ENCODE data around the gene ABCG4. TPM values are rescaled to one million over a fixed set of nuclear protein-coding genes. Genes with fewer than 3 reads are reported as not detected.

ABCG4 gene
- total RNA-seq, 1 experiment from 2014 or later = 0.39 TPM

DNA sequence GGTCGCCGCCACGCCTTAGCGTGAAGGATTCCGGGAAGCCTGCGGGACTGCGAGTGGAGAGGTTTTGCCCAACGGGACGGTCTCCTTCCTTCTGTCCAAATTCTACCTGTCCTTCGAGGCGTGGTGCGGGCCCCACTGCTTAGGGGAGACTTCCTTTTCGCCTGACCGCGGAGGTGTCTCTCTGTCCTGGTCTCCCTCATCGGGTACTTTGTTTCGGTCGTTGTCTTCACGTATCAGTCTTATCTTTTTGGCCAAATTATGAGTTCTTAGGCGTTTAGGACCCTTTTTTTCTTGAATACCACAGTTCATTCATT lies 27.1 kb upstream of the ABCG4 start:
- H3K27ac ChIP-seq (ENCODE audit: low read length) = peak overlapping the region; percentile 94
- peaks cover 12% of the 10 kb centered on the region for H3K4me1 ChIP-seq (ENCODE audit: control insufficient read depth, insufficient read depth, low read length)
- H3K9me3 ChIP-seq (ENCODE audit: control insufficient read depth, insufficient read depth, low read depth, low read length) = no peaks in the 10 kb centered on the region
- peaks cover 5% of the 10 kb centered on the region for H3K36me3 ChIP-seq (ENCODE audit: control insufficient read depth, insufficient read depth, low read length)
- CTCF ChIA-PET = interaction anchor here (0.5 to 0.6 kb wide), 5 partner anchors 9 to 75 kb away, joined by 3 to 5 read pairs (median 4); no protein-coding TSS in a partner anchor
- peak overlapping the region; percentile 79 to 87 for H3K4me3 ChIP-seq (ENCODE audit: low read depth in 2 of 2, low read length in 2 of 2)
- POLR2A ChIA-PET = interaction anchor here (0.6 to 0.8 kb wide), 4 partner anchors 15 to 339 kb away, joined by 3 to 6 read pairs (median 4); no protein-coding TSS in a partner anchor
- in situ Hi-C loops (cut with HindIII; ENCODE audit: low pct_unique_long_range_greater_than_20kb, low sequenced_read_pairs) (no loop called here), intact Hi-C loops (cut with micrococcal nuclease; ENCODE audit: unreplicated experiment) (no loop called here)
- DNase-seq (ENCODE audit: low read depth, low spot score) (no peak), ATAC-seq (no peak)
- TF ChIP-seq, protein P1, sequence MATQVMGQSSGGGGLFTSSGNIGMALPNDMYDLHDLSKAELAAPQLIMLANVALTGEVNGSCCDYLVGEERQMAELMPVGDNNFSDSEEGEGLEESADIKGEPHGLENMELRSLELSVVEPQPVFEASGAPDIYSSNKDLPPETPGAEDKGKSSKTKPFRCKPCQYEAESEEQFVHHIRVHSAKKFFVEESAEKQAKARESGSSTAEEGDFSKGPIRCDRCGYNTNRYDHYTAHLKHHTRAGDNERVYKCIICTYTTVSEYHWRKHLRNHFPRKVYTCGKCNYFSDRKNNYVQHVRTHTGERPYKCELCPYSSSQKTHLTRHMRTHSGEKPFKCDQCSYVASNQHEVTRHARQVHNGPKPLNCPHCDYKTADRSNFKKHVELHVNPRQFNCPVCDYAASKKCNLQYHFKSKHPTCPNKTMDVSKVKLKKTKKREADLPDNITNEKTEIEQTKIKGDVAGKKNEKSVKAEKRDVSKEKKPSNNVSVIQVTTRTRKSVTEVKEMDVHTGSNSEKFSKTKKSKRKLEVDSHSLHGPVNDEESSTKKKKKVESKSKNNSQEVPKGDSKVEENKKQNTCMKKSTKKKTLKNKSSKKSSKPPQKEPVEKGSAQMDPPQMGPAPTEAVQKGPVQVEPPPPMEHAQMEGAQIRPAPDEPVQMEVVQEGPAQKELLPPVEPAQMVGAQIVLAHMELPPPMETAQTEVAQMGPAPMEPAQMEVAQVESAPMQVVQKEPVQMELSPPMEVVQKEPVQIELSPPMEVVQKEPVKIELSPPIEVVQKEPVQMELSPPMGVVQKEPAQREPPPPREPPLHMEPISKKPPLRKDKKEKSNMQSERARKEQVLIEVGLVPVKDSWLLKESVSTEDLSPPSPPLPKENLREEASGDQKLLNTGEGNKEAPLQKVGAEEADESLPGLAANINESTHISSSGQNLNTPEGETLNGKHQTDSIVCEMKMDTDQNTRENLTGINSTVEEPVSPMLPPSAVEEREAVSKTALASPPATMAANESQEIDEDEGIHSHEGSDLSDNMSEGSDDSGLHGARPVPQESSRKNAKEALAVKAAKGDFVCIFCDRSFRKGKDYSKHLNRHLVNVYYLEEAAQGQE (IDR thresholded peaks at IDR 0.05; ENCODE audit: insufficient read depth in 1 of 2, low read depth in 2 of 2, low read length in 1 of 2) = no peak
- TF ChIP-seq TCF7L2 (IDR thresholded peaks at IDR 0.05; ENCODE audit: low read depth, low read length) (no peak), SIN3A (IDR thresholded peaks at IDR 0.05; ENCODE audit: borderline replicate concordance, insufficient read depth, low read depth, low read length) (no peak), POLR2AphosphoS5 (IDR thresholded peaks at IDR 0.05; ENCODE audit: low read depth, low read length) (no peak)
- TF ChIP-seq, protein P2, sequence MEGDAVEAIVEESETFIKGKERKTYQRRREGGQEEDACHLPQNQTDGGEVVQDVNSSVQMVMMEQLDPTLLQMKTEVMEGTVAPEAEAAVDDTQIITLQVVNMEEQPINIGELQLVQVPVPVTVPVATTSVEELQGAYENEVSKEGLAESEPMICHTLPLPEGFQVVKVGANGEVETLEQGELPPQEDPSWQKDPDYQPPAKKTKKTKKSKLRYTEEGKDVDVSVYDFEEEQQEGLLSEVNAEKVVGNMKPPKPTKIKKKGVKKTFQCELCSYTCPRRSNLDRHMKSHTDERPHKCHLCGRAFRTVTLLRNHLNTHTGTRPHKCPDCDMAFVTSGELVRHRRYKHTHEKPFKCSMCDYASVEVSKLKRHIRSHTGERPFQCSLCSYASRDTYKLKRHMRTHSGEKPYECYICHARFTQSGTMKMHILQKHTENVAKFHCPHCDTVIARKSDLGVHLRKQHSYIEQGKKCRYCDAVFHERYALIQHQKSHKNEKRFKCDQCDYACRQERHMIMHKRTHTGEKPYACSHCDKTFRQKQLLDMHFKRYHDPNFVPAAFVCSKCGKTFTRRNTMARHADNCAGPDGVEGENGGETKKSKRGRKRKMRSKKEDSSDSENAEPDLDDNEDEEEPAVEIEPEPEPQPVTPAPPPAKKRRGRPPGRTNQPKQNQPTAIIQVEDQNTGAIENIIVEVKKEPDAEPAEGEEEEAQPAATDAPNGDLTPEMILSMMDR (IDR thresholded peaks at IDR 0.05) = no peak
- BruUV-seq (replicated peaks) = TSS peak; percentile 87
- no peaks in the 10 kb centered on the region for H3K27me3 ChIP-seq (ENCODE audit: control insufficient read depth, insufficient read depth, low read length)

DNA sequence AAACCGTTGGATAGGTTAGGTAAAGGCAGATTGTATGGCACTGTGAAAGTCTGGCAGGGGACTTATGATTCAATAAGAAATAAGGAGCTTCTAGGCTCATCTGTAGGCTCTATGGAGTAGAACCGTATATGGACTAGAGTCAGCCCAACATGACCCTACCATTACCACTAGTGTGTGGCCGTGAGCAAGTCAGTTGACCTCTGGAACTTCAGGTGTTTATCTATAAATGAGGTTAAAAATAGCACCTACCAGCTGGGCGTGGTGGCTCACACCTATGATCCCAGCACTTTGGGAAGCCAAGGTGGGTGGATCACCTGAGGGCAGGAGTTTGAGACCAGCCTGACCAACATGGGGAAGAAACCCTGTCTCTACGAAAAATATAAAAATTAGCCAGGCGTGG lies 23.0 kb upstream of the ABCG4 start:
- H3K27ac ChIP-seq (ENCODE audit: low read length) = no peak overlapping the region
- DNase-seq (ENCODE audit: low read depth, low spot score) (no peak), ATAC-seq (no peak)
- BruUV-seq (replicated peaks) = no TSS peak
- peaks cover 9% of the 10 kb centered on the region for H3K36me3 ChIP-seq (ENCODE audit: control insufficient read depth, insufficient read depth, low read length)
- ChIA-PET POLR2A (interaction anchor here (0.6 kb wide), 1 partner anchor 95 kb away, joined by 5 read pairs; no protein-coding TSS in a partner anchor), CTCF (interaction anchor here (0.7 kb wide), 1 partner anchor 26 kb away, joined by 7 read pairs; no protein-coding TSS in a partner anchor)
- peaks cover 6% of the 10 kb centered on the region for H3K4me1 ChIP-seq (ENCODE audit: control insufficient read depth, insufficient read depth, low read length)
- in situ Hi-C loops (cut with HindIII; ENCODE audit: low pct_unique_long_range_greater_than_20kb, low sequenced_read_pairs) = no loop called here
- no peaks in the 10 kb centered on the region for H3K9me3 ChIP-seq (ENCODE audit: control insufficient read depth, insufficient read depth, low read depth, low read length)
- intact Hi-C loops (cut with micrococcal nuclease; ENCODE audit: unreplicated experiment) = no loop called here
- TF ChIP-seq SIN3A (IDR thresholded peaks at IDR 0.05; ENCODE audit: borderline replicate concordance, insufficient read depth, low read depth, low read length) (no peak), TCF7L2 (IDR thresholded peaks at IDR 0.05; ENCODE audit: low read depth, low read length) (no peak)
- TF ChIP-seq, protein P2 (IDR thresholded peaks at IDR 0.05) = no peak
- TF ChIP-seq, protein P1 (IDR thresholded peaks at IDR 0.05; ENCODE audit: insufficient read depth in 1 of 2, low read depth in 2 of 2, low read length in 1 of 2) = no peak
- H3K4me3 ChIP-seq (ENCODE audit: low read depth in 2 of 2, low read length in 2 of 2) = no peak overlapping the region
- no peaks in the 10 kb centered on the region for H3K27me3 ChIP-seq (ENCODE audit: control insufficient read depth, insufficient read depth, low read length)

All from Panc1 (cell line).